GM12801 (cell line): Measurements from ENCODE around the gene CLEC17A.

Experiments used
- TF ChIP-seq, protein P1 (sequence below): IDR thresholded peaks from one replicate; pipeline ENCODE4 v1.5.1; 2011; ENCODE audit warnings: control low read depth; ENCODE audit not compliant: insufficient read length; ENCODE audit errors: extremely low read depth

CLEC17A gene, protein sequence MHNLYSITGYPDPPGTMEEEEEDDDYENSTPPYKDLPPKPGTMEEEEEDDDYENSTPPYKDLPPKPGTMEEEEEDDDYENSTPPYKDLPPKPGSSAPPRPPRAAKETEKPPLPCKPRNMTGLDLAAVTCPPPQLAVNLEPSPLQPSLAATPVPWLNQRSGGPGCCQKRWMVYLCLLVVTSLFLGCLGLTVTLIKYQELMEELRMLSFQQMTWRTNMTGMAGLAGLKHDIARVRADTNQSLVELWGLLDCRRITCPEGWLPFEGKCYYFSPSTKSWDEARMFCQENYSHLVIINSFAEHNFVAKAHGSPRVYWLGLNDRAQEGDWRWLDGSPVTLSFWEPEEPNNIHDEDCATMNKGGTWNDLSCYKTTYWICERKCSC

DNA sequence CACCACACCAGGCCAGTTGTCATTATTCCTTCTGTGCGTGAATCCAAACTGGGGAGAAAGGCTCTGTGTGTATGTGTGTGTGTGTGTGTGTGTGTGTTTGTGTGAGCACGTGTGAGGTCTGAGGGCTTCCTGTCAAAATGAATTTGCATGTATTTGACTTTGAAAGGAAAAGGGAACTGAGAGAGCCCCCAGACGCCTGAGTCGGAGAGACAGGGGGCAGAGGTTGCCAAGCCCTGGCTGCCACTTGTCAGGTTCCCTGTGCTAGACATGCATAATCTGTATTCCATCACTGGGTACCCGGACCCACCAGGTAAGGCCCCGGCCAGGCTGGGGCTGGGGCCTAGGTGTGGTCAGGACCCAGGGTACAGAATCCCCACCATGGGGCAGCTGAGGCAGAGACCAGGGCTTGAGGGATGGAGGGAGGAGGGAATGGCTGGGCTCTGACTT, at the start of gene CLEC17A:
CLEC17A (plus strand) TSS at position 191 of the 447 bp plus-strand sequence; CDS start at position 268, 77 bp downstream.
- TF ChIP-seq, protein P1, sequence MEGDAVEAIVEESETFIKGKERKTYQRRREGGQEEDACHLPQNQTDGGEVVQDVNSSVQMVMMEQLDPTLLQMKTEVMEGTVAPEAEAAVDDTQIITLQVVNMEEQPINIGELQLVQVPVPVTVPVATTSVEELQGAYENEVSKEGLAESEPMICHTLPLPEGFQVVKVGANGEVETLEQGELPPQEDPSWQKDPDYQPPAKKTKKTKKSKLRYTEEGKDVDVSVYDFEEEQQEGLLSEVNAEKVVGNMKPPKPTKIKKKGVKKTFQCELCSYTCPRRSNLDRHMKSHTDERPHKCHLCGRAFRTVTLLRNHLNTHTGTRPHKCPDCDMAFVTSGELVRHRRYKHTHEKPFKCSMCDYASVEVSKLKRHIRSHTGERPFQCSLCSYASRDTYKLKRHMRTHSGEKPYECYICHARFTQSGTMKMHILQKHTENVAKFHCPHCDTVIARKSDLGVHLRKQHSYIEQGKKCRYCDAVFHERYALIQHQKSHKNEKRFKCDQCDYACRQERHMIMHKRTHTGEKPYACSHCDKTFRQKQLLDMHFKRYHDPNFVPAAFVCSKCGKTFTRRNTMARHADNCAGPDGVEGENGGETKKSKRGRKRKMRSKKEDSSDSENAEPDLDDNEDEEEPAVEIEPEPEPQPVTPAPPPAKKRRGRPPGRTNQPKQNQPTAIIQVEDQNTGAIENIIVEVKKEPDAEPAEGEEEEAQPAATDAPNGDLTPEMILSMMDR: no peak

DNA sequence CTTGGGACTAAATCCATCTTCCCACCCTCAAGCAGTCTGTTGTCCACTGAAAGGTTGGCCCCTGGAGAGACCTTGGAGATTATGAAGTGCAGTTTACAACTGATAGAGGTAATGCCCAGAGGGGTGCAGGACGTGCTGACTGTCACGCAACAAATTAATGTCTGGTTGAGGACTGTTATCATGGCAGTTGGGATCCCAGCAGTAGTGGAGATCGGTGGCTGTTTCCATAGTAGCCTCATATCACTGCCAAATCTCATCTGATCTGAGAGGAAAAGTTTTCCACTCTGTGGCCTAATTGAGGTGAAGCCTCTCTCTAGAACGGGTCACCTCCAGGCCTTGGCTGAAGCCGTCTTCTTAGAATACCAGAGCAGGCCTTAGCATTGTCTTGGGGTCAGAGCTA, 49.4 kb upstream of the CLEC17A start:
- TF ChIP-seq, protein P1: no peak

DNA sequence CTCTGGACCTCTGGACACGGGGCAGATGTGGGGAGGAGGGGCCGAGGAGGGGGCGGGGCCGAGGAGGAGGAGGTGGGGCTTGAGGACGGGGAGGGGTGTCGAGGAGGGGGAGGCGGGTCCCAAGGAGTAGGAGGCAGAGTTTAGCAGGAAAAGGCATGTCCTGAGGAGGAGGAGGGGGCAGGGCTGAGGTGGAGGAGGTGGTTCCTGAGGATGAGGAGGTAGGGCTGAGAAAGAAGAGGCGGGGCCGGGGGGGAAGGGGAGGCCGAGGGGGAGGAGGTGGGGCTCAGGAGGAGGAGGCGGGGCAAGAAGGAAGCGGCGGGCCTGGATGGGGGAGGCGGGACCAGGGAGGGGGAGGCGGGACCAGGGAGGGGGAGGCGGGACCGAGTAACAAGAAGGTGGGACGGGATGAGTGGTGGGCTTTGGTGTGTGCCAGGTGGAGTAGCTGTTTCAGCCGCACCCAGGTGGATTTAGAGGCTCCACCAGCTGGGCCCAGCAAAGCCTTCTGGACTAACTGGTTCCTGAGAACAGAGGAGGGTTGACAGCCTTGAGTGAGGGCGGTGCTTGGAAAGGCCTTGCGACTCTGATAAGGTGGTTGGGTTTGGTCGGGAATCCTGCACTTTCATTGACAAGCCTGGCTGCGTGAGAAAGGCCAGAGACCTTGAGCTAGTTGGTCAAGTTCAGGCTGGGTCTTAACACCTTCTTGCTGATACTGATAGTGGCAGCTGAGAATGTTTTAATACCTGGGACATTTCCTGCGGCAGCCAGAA, 45.8 kb upstream of the CLEC17A start:
- TF ChIP-seq, protein P1: no peak

DNA sequence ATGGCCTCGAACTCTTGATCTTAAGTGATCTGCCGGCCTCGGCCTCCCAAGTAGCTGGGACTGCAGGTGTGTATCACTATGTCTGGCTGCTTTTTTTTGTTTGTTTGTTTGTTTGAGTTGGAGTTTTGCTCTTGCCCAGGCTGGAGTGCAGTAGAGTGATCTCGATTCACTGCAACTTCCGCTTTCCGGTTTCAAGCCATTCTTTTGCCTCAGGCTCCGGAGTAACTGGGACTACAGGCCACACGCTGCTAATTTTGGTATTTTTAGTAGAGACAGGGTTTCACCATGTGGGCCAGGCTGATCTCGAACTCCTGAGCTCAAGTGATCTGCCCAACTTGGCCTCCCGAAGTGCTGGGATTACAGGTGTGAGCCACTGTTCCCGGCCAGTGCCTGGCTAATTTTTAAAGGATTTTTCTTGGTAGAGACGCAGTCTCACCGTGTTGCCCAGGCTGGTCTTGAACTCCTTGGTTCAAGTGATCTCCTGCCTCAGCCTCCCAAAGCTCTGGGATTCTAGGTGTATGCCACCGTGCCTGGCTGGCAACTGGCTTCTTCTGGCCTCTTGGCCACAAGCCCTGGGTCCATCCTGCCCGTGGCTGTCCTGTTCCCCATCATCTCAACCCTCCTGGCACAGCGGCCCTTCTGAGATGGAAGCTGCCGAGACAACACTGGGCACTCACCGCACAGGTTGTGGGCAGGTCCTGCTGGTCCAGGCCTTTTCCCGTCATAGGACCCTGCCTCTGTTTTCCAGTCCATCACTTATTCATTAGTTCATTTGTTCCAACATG, 42.0 kb upstream of the CLEC17A start:
- TF ChIP-seq, protein P1: no peak

DNA sequence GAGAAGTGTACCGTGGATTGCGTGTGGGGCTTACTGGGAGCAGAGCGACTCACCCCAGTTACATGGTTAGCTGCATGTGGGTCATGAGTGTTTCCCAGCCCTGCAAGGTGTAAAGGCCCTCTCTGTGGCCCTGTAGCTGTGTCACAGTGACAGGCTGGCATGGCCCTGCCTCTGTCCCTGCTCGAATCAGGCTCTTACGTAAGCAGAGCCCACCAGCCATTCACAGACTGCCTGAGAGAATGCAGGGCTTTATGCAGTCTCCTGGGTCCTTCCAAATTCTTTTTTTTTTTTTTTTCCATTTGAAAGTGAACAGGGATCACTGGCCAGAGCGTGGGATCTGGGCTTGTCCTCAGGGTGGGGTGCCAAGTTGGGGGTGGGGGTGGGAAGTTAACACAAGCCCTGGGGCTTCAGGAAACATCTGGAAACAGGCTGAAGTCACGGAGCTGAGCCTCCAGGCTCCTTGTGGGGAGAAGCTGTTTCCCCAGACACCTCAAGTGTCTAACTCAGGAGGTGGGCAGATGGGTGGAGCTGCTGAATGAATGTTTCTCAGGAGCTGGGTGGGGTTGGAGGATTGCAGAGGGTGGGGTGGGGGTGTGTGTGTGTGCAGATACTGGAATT, 40.1 kb upstream of the CLEC17A start:
- TF ChIP-seq, protein P1: no peak

DNA sequence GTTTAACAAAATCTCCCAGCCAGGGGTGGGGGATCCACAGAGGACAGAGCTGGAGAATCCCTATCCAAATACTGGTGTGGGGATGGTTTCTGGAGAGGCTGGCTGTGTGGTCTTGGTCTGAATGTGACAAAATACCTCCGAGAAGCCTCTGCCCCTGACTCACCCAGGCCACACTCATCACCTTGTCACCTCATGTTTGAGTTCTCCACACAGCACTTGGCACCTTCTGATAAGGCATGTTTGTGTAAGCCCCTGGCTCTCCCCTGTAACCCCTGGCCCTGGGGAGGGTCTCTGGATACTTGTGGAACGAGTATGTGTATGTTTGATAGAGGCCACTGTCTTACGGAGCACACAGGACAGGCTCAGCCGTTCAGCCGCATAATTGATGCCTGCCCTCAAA, 38.8 kb upstream of the CLEC17A start:
- TF ChIP-seq, protein P1: no peak
